ENCODE results near the gene MITF. TPM values are rescaled to one million over a fixed set of nuclear protein-coding genes. Genes with fewer than 3 reads are reported as not detected.

MITF gene
- total and polyA plus RNA-seq, 2 donors (not counting 1 experiment from before 2014, with no cell fraction given): 0.10 TPM; not detected in 1

DNA sequence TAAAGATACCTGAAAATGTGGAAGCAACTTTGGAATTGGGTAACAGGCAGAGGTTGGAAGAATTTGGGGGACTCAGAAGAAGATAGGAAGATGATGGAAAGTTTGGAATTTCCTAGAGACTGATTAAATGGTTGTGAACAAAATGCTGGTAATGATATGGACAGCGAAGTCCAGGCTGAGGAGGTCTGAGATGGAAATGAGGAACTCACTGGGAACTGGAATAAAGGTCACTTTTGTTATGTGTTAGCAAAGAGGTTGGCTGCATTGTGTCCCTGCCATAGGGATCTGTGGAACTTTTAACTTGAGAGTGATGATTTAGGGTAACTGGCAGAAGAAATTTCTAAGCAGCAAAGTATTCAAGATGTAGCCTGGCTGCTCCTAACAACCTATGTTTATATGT is 13.0 kb downstream of the MITF start:
- POLR2A ChIA-PET: no interaction called here
- Histone ChIP-seq H3K36me3 (replicated peaks in 1 of 2; ENCODE audit: control extremely low read depth in 1 of 2, control insufficient read depth in 1 of 2, extremely low read depth in 1 of 2, insufficient read depth in 2 of 2, low read length in 1 of 2) (no peaks in the 10 kb centered on the region), H2AFZ (ENCODE audit: insufficient read depth, low read depth, low read length, poor library complexity, severe bottlenecking) (no peak overlapping the region), H3K4me1 (ENCODE audit: control insufficient read depth in 2 of 2, insufficient read depth in 2 of 2, low read length in 2 of 2) (no peaks in the 10 kb centered on the region), H3K79me2 (ENCODE audit: control insufficient read depth, insufficient read depth, low read length) (no peaks in the 10 kb centered on the region), H3K4me3 (ENCODE audit: control extremely low read depth in 1 of 5, extremely low read depth in 1 of 5, insufficient read depth in 1 of 5, low read depth in 2 of 5, low read length in 4 of 5) (no peak overlapping the region), H3K9ac (ENCODE audit: low read length) (no peak overlapping the region), H3K27ac (ENCODE audit: low read length in 2 of 2) (no peak overlapping the region), H3K9me3 (ENCODE audit: control extremely low read depth in 1 of 3, control insufficient read depth in 2 of 3, insufficient read depth in 1 of 3, low read length in 2 of 3) (peaks cover 0 to 10% (median 2%) of the 10 kb centered on the region in 3 donors), H4K20me1 (ENCODE audit: control insufficient read depth, insufficient read depth, low read length, poor library complexity, severe bottlenecking) (no peaks in the 10 kb centered on the region), H3K27me3 (replicated peaks in 1 of 4; ENCODE audit: control extremely low read depth in 1 of 4, control insufficient read depth in 3 of 4, insufficient read depth in 4 of 4, low read length in 3 of 4) (no peaks in the 10 kb centered on the region), H3K4me2 (replicated peaks; ENCODE audit: low read depth, low read length, poor library complexity, severe bottlenecking) (no peak overlapping the region)
- no peaks in the 10 kb centered on the region for H3K4me1 Mint-ChIP-seq
- peaks cover 5% of the 10 kb centered on the region for H3K9me3 Mint-ChIP-seq (ENCODE audit: insufficient read depth)
- no peak overlapping the region for H3K27ac Mint-ChIP-seq
- CTCF ChIA-PET: no interaction called here
- TF ChIP-seq, protein P1, sequence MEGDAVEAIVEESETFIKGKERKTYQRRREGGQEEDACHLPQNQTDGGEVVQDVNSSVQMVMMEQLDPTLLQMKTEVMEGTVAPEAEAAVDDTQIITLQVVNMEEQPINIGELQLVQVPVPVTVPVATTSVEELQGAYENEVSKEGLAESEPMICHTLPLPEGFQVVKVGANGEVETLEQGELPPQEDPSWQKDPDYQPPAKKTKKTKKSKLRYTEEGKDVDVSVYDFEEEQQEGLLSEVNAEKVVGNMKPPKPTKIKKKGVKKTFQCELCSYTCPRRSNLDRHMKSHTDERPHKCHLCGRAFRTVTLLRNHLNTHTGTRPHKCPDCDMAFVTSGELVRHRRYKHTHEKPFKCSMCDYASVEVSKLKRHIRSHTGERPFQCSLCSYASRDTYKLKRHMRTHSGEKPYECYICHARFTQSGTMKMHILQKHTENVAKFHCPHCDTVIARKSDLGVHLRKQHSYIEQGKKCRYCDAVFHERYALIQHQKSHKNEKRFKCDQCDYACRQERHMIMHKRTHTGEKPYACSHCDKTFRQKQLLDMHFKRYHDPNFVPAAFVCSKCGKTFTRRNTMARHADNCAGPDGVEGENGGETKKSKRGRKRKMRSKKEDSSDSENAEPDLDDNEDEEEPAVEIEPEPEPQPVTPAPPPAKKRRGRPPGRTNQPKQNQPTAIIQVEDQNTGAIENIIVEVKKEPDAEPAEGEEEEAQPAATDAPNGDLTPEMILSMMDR (IDR thresholded peaks at IDR 0.05): no peak
- TF ChIP-seq EZH2 (IDR thresholded peaks at IDR 0.05; ENCODE audit: borderline replicate concordance, insufficient read depth, low read depth, low read length, poor library complexity, severe bottlenecking): no peak
- intact Hi-C loops (cut with micrococcal nuclease): no loop called here
- no peak for ATAC-seq (ENCODE audit: low read depth)
- WGBS (ENCODE audit: insufficient coverage): 88% methylated on average over 1 of the region's 1 CpG
- no peaks in the 10 kb centered on the region for H3K27me3 Mint-ChIP-seq
- DNase-seq: no peak
- no peak overlapping the region for H3K4me3 Mint-ChIP-seq

DNA sequence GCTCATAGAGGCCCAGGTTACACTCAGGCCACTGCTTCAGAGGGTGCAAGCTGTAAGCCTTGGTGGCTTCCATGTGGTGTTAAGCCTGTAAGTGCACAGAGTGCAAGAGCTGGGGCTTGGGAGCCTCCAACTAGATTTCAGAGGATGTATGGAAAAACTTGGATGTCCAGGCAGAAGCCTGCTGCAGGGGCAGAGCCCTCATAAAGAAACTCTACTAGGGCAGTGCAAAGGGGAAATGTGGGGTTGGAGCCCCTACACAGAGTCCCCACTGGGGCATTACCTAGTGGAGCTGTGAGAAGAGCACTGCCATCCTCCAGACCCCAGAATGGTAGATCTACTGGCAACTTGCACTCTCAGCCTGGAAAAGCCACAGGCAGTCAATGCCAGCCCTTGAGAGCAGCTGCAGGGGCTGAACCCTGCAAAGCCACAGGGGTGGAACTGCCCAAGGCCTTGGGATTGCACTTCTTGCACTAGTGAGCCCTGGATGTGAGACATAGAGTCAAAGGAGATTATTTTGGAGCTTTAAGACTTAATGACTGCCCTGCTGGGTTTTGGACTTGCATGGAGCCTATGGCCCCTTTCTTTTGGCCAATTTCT is 14.0 kb downstream of the MITF start:
- H3K79me2 ChIP-seq (ENCODE audit: control insufficient read depth, insufficient read depth, low read length): no peaks in the 10 kb centered on the region
- no peaks in the 10 kb centered on the region for H3K36me3 ChIP-seq (replicated peaks in 1 of 2; ENCODE audit: control extremely low read depth in 1 of 2, control insufficient read depth in 1 of 2, extremely low read depth in 1 of 2, insufficient read depth in 2 of 2, low read length in 1 of 2)
- no peaks in the 10 kb centered on the region for H4K20me1 ChIP-seq (ENCODE audit: control insufficient read depth, insufficient read depth, low read length, poor library complexity, severe bottlenecking)
- H3K9ac ChIP-seq (ENCODE audit: low read length): no peak overlapping the region
- CTCF ChIA-PET: no interaction called here
- H2AFZ ChIP-seq (ENCODE audit: insufficient read depth, low read depth, low read length, poor library complexity, severe bottlenecking): no peak overlapping the region
- no peaks in the 10 kb centered on the region for H3K27me3 ChIP-seq (replicated peaks in 1 of 4; ENCODE audit: control extremely low read depth in 1 of 4, control insufficient read depth in 3 of 4, insufficient read depth in 4 of 4, low read length in 3 of 4)
- H3K4me1 ChIP-seq (ENCODE audit: control insufficient read depth in 2 of 2, insufficient read depth in 2 of 2, low read length in 2 of 2): no peaks in the 10 kb centered on the region
- DNase-seq (no peak), ATAC-seq (ENCODE audit: low read depth) (no peak)
- Mint-ChIP-seq H3K4me1 (no peaks in the 10 kb centered on the region), H3K27ac (no peak overlapping the region), H3K4me3 (no peak overlapping the region), H3K9me3 (ENCODE audit: insufficient read depth) (peaks cover 5% of the 10 kb centered on the region), H3K27me3 (no peaks in the 10 kb centered on the region)
- intact Hi-C loops (cut with micrococcal nuclease): no loop called here
- H3K9me3 ChIP-seq (ENCODE audit: control extremely low read depth in 1 of 3, control insufficient read depth in 2 of 3, insufficient read depth in 1 of 3, low read length in 2 of 3): peaks cover 0 to 10% (median 2%) of the 10 kb centered on the region in 3 donors
- no peak overlapping the region for H3K27ac ChIP-seq (ENCODE audit: low read length in 2 of 2)
- TF ChIP-seq, protein P1 (IDR thresholded peaks at IDR 0.05): no peak
- TF ChIP-seq EZH2 (IDR thresholded peaks at IDR 0.05; ENCODE audit: borderline replicate concordance, insufficient read depth, low read depth, low read length, poor library complexity, severe bottlenecking): no peak
- no peak overlapping the region for H3K4me2 ChIP-seq (replicated peaks; ENCODE audit: low read depth, low read length, poor library complexity, severe bottlenecking)
- POLR2A ChIA-PET: no interaction called here
- H3K4me3 ChIP-seq (ENCODE audit: control extremely low read depth in 1 of 5, extremely low read depth in 1 of 5, insufficient read depth in 1 of 5, low read depth in 2 of 5, low read length in 4 of 5): no peak overlapping the region
